GM20000 (cell line): Measurements from ENCODE around the gene HNRNPC.

Experiments
- DNase-seq: peaks from one replicate; pipeline ENCODE4 v3.0.0; 2012; ENCODE audit warnings: low spot score
- TF ChIP-seq, protein P1 (sequence below): IDR thresholded peaks from 2 replicates; pipeline ENCODE4 v1.5.1; 2012; ENCODE audit warnings: mild to moderate bottlenecking, control low read depth; ENCODE audit errors: extremely low read depth, missing control alignments

The HNRNPC gene

DNA sequence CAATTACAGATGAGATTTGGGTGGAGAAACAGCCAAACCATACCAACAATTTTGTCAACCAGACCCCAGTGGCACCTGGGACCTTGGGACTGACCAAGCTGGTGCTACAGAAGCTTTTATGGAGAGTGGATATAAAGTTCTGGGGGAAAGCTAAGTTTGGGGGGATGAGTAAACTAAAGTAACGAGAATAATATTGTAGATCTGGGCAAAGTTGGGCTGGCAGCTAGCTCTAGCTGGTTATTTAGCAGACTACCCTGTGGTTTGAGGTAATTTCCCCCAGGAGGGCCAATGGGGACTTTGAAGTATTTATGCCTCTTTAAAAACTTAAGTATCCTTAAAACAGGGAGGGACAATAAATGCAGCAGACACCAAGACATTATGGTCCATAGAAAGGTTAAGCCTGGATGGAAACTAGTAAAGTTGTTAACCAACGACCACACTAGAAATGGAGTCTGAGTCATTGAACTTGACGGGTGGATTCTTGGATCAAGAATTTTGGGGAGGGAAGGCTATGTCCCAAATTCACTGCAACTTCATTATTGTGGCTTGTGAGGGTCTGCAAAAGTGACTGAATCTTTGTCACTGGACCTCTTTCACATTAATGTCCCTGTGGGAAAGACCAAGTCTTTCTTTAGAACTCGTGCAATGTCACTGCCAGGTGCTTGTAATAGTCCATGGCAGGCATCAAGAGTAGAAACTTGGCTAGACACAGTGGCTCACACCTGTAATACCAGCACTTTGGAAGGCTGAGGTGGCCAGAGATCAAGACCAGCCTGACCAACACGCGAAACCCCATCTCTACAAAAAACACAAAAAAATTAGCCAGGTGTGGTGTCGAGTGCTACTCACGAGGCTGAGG lies 64.8 kb downstream of the HNRNPC start:
- TF ChIP-seq, protein P1, sequence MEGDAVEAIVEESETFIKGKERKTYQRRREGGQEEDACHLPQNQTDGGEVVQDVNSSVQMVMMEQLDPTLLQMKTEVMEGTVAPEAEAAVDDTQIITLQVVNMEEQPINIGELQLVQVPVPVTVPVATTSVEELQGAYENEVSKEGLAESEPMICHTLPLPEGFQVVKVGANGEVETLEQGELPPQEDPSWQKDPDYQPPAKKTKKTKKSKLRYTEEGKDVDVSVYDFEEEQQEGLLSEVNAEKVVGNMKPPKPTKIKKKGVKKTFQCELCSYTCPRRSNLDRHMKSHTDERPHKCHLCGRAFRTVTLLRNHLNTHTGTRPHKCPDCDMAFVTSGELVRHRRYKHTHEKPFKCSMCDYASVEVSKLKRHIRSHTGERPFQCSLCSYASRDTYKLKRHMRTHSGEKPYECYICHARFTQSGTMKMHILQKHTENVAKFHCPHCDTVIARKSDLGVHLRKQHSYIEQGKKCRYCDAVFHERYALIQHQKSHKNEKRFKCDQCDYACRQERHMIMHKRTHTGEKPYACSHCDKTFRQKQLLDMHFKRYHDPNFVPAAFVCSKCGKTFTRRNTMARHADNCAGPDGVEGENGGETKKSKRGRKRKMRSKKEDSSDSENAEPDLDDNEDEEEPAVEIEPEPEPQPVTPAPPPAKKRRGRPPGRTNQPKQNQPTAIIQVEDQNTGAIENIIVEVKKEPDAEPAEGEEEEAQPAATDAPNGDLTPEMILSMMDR: no peak

DNA sequence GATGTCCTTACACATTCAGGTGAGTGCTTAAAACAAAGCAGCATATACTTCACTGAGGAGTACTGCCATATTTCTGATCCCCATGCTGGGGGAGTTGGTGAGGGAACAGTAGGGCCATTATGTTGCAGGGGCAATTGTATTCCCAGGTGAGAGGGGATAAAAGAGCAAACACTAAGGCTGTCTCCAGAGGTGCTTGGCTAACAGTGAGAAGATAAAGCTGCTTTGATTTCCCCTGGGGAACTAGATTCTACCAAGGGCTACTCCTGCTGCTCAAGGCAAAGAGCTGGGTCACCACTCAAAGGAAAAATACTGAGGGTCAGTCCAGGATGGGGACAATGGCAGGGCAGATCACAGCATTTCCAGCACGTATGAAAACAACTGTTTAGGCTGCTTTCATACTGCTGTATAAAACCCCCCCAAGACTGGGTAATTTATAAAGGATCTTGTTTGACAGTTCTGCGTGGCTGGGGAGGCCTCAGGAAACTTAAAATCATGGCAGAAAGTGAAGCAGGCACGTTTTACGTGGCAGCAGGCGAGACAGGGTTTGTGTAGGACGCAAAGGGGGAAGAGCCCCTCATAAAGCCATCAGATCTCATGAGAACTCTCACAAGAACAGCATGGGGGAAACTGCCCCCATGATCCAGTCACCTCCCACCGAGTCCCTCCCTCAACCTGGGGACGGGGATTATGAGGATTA lies 65.6 kb downstream of the HNRNPC start:
- TF ChIP-seq, protein P1: no peak
- no peak for DNase-seq

More for the DNA sequence above, 64.8 kb downstream of the HNRNPC start:
- DNase-seq: no peak

DNA sequence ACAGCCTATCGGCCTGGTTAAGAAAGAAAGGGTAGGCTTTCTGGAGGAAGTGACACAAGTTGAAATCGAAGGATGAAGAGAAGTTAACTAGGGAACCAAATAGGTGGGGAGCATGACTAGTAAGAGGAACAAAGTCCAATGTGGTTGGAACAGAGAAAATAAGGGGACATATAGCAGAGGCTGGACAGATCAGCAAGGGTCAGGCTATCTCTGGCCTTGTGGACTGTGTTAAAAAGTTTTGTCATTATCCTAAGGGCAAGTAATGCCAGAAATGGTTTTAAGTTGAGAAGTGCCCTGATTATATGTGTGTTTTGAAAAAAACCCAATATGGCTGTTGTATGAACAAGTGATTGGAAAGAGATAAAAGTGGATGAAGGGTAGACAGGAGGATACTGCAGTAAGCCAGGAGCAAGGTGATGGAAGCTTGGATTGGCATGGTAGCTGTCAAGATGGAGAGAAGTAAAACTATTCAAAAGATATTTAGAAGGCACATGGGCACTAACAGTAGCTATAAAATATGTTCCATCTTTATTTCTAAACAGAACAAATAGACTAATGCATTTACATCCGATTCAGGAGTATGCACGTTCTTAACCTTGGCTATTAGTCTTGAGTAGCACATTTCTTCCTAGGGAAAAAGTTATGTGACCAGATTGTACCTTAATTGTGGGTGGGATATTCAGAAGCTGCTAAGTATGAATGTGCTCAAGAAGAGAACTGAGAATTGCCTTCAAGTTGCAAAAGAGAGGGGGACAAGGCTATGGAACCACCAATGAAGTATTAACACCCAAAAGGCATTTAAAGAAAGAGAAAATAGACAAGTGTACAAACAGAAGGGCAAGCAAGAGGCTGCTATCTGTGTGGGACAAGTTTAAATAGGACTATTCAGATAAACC lies 66.5 kb downstream of the HNRNPC start:
- DNase-seq: no peak
- TF ChIP-seq, protein P1: no peak

DNA sequence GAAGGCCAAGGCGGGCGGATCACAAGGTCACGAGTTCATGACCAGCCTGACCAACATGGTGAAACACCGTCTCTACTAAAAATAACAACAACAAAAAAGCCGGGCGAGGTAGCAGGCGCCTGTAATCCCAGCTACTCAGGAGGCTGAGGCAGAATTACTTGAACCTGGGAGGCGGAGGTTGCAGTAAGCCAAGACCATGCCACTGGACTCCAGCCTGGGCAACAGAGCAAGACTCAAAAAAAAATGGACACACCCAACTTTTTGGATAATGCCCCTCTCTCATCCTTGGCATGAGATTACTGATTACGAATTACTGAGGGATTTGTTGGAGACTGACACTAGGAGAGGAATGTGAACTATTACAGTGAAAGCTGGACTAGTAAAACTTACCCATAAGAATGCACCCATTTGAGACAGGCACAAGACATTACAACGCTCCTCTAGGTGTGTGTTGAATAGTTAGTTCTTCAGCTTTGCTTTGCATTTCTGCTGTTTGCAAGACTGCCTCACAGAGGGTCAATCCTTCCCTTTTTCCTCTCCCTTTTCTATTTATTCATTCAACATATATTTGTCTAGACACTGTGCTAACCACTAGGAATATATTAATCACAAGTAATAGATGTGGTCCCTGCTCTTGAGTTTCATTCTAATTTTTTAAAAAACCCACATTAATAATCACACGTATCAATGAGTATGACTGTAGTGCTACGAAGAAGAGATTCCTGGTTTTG lies 67.3 kb downstream of the HNRNPC start:
- TF ChIP-seq, protein P1: no peak

DNA sequence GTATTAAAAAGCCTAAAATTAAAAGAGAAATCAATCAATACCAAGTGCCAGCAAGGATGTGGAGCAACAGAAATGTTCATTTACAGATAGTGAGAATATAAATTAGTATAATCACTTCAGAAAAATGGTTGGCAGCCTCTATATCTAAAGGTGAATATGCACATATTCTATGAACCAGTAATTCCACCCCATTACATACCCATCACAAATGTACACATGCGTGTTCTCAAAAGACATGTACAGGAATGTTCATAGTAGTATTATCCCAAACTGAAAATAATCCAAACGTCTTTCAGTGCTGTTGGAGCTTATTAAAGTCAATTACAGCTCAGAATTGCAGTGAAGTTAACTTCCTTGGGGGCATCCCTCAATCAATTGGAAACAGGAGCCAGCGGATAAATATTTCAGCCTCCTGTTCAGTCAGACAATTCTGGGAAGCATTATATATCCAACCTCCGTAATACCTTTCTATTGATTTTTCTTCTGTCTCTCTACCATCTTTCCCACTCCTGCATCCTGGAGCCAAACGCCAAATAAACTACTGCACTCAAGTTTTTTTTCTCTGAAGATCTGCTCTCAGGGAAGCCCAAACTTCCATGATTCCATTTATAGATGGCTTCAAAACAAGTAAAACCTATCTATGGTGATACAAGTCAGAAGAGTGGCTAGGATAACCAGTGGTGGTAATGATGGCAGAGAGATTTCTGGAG lies 68.3 kb downstream of the HNRNPC start:
- DNase-seq: no peak
- TF ChIP-seq, protein P1: no peak

More for the DNA sequence above, 67.3 kb downstream of the HNRNPC start:
- DNase-seq: no peak
